ENCODE measurements around the gene ABHD12B.
"Not testable (repeated sequence)": the region's sequence is repeated elsewhere in the genome, so short reads cannot be mapped to it uniquely, and the experiment has no call there.

The ABHD12B gene

GRCh38 chr14:50892255-50892654 lies 20.4 kb downstream of the ABHD12B start:
- DNase-seq (ENCODE audit: low read depth in 2 of 2) = no peak

GRCh38 chr14:50896421-50896820 lies 24.6 kb downstream of the ABHD12B start:
- not testable (repeated sequence) for DNase-seq (ENCODE audit: low read depth in 2 of 2)

- DNase-seq (ENCODE audit: low read depth in 2 of 2) = not testable (repeated sequence)
Observed at GRCh38 chr14:50897005-50897404, 25.2 kb downstream of the ABHD12B start.

GRCh38 chr14:50897658-50898175 lies 25.9 kb downstream of the ABHD12B start:
- DNase-seq (ENCODE audit: low read depth in 2 of 2) = no peak

- no peak for DNase-seq (ENCODE audit: low read depth in 2 of 2)
Observed at GRCh38 chr14:50901361-50901760, 29.5 kb downstream of the ABHD12B start.

- DNase-seq (ENCODE audit: low read depth in 2 of 2) = no peak
Observed at GRCh38 chr14:50904719-50905118, 32.9 kb downstream of the ABHD12B start.

GRCh38 chr14:50906326-50907065 lies 34.6 kb downstream of the ABHD12B start:
- no peak for DNase-seq (ENCODE audit: low read depth in 2 of 2)

GRCh38 chr14:50910495-50911420 lies 38.9 kb downstream of the ABHD12B start:
- no peak for DNase-seq (ENCODE audit: low read depth in 2 of 2)

GRCh38 chr14:50917449-50917848 lies 45.6 kb downstream of the ABHD12B start:
- no peak for DNase-seq (ENCODE audit: low read depth in 2 of 2)

GRCh38 chr14:50919524-50919923 lies 47.7 kb downstream of the ABHD12B start:
- DNase-seq (ENCODE audit: low read depth in 2 of 2) = not testable (repeated sequence)

GRCh38 chr14:50920482-50921230 lies 48.8 kb downstream of the ABHD12B start:
- no peak for DNase-seq (ENCODE audit: low read depth in 2 of 2)

GRCh38 chr14:50922803-50923202 lies 51.0 kb downstream of the ABHD12B start:
- DNase-seq (ENCODE audit: low read depth in 2 of 2) = no peak

GRCh38 chr14:50924236-50924635 lies 52.4 kb downstream of the ABHD12B start:
- no peak for DNase-seq (ENCODE audit: low read depth in 2 of 2)

- DNase-seq (ENCODE audit: low read depth in 2 of 2) = no peak
Observed at GRCh38 chr14:50924843-50925242, 53.0 kb downstream of the ABHD12B start.

GRCh38 chr14:50926851-50927386 lies 55.1 kb downstream of the ABHD12B start:
- no peak for DNase-seq (ENCODE audit: low read depth in 2 of 2)

- DNase-seq (ENCODE audit: low read depth in 2 of 2) = no peak
Observed at GRCh38 chr14:50928002-50928635, 56.3 kb downstream of the ABHD12B start.

GRCh38 chr14:50929506-50929905 lies 57.7 kb downstream of the ABHD12B start:
- DNase-seq (ENCODE audit: low read depth in 2 of 2) = no peak

- DNase-seq (ENCODE audit: low read depth in 2 of 2) = no peak
Observed at GRCh38 chr14:50931559-50931958, 59.7 kb downstream of the ABHD12B start.

- DNase-seq (ENCODE audit: low read depth in 2 of 2) = no peak
Observed at GRCh38 chr14:50932156-50932555, 60.3 kb downstream of the ABHD12B start.

GRCh38 chr14:50932592-50933495 lies 61.0 kb downstream of the ABHD12B start:
- DNase-seq (ENCODE audit: low read depth in 2 of 2) = no peak
